Esophagus squamous epithelium (tissue), 5 donors: Measurements from ENCODE around the gene OR5AU1. TPM values are rescaled to one million over a fixed set of nuclear protein-coding genes. Genes with fewer than 3 reads are reported as not detected.
"Not testable (repeated sequence)": the region's sequence is repeated elsewhere in the genome, so short reads cannot be mapped to it uniquely, and the experiment has no call there.

Source experiments
- DNase-seq: peaks from one replicate; lab custom pipeline; 2025; lab: John Stamatoyannopoulos, UW
- H3K27ac ChIP-seq, 4 donors: fragments of 200-600 bp; sonication (generic); one replicate each; pipeline ENCODE4 v1.5.1; 2016 to 2019; ENCODE audit warnings: mild to moderate bottlenecking in 1 of 4
- H3K27me3 ChIP-seq, 4 donors: fragments of 200-600 bp; sonication (generic); 1 replicate in 3 of 4; 2 replicates in 1 of 4; pipeline versions ENCODE4 v1.5.1 to v1.6.0; 2017 to 2021; ENCODE audit warnings: antibody characterized with exemption in 1 of 4
- H3K36me3 ChIP-seq, 3 donors: fragments of 200-600 bp; sonication (generic); one replicate each; pipeline ENCODE4 v1.5.1; 2016 to 2019
- H3K4me1 ChIP-seq, 3 donors: fragments of 200-600 bp; sonication (generic); one replicate each; pipeline ENCODE4 v1.5.1; 2017 to 2019
- H3K4me3 ChIP-seq, 4 donors: fragments of 200-600 bp; sonication (generic); 1 replicate in 3 of 4; 2 replicates in 1 of 4; pipeline ENCODE4 v1.5.1; 2016 to 2019; ENCODE audit warnings: mild to moderate bottlenecking in 2 of 4, moderate library complexity in 1 of 4
- H3K9me3 ChIP-seq, 3 donors: fragments of 200-600 bp; sonication (generic); one replicate each; pipeline ENCODE4 v1.5.1; 2016 to 2019
- CTCF ChIP-seq, 6 experiments: fragments of 450-650 bp in 4 of 6; fragments of 200-600 bp in 2 of 6; sonication (generic) in 2 of 6; IDR thresholded peaks; one replicate each; pipeline ENCODE4 v1.5.1; 2016 to 2019; ENCODE audit warnings: antibody characterized with exemption in 6 of 6, mild to moderate bottlenecking in 4 of 6, moderate library complexity in 4 of 6
- POLR2A ChIP-seq, 4 donors: fragments of 450-650 bp; IDR thresholded peaks; one replicate each; pipeline ENCODE4 v1.6.1; 2017; ENCODE audit warnings: antibody characterized with exemption in 4 of 4, mild to moderate bottlenecking in 4 of 4, moderate library complexity in 3 of 4
- whole genome bisulfite sequencing, 2 donors: methylation state at CpG; one replicate each; pipeline ENCODE4 v1.1.5; 2018; 5-methylcytosine and 5-hydroxymethylcytosine counted together
- intact Hi-C: fragments of 100-400 bp; cut with DNase I; formaldehyde crosslinking; loops from one replicate; pipeline ENCODE4 v1.15.0; 2022
- total RNA-seq, 4 donors: library from RNA; depleted of rRNA; stranded (reverse); fragments of >200 nt; gene quantifications; one replicate each; pipeline ENCODE4 v1.1.0, GENCODE V29; 2016
- donor health status: DM: yes; HTN: yes; CAD: no.

The OR5AU1 gene
- total RNA-seq, 4 donors from 2014 or later, result not detected

GRCh38 chr14:21171128-21171527, 15.3 kb upstream of the OR5AU1 start:
- no peak overlapping the region for H3K4me3 ChIP-seq
- no peak for DNase-seq
- peaks cover 0 to 20% (median 0%) of the 10 kb centered on the region in 4 donors for H3K27me3 ChIP-seq
- no peak for TF ChIP-seq POLR2A (IDR thresholded peaks at IDR 0.05)
- TF ChIP-seq CTCF (IDR thresholded peaks at IDR 0.05), result no peak
- intact Hi-C loops, result no loop called here
- 47 to 51% methylated on average over 2 of the region's 2 CpGs for WGBS, 2 donors
- no peak overlapping the region for H3K27ac ChIP-seq
- H3K4me1 ChIP-seq, result no peaks in the 10 kb centered on the region
- H3K36me3 ChIP-seq, result no peaks in the 10 kb centered on the region
- no peaks in the 10 kb centered on the region for H3K9me3 ChIP-seq

GRCh38 chr14:21169573-21169972, 13.7 kb upstream of the OR5AU1 start:
- no peak overlapping the region for H3K27ac ChIP-seq
- TF ChIP-seq POLR2A (IDR thresholded peaks at IDR 0.05), result no peak
- no peak for TF ChIP-seq CTCF (IDR thresholded peaks at IDR 0.05)
- H3K4me1 ChIP-seq, result no peaks in the 10 kb centered on the region
- no peaks in the 10 kb centered on the region for H3K36me3 ChIP-seq
- DNase-seq, result no peak
- WGBS, 2 donors, result 73 to 75% methylated on average over 2 of the region's 4 CpGs
- no peak overlapping the region for H3K4me3 ChIP-seq
- H3K9me3 ChIP-seq, result no peaks in the 10 kb centered on the region
- peaks cover 0 to 20% (median 0%) of the 10 kb centered on the region in 4 donors for H3K27me3 ChIP-seq
- intact Hi-C loops, result no loop called here

GRCh38 chr14:21168055-21168454, 12.2 kb upstream of the OR5AU1 start:
- Histone ChIP-seq H3K4me1 (no peaks in the 10 kb centered on the region), H3K27me3 (peaks cover 0 to 20% (median 0%) of the 10 kb centered on the region in 4 donors), H3K27ac (no peak overlapping the region), H3K4me3 (no peak overlapping the region), H3K36me3 (no peaks in the 10 kb centered on the region), H3K9me3 (no peaks in the 10 kb centered on the region)
- intact Hi-C loops, result no loop called here
- DNase-seq, result no peak
- no peak for TF ChIP-seq CTCF (IDR thresholded peaks at IDR 0.05)
- TF ChIP-seq POLR2A (IDR thresholded peaks at IDR 0.05), result no peak
- WGBS, 2 donors, result 68 to 69% methylated on average over 3 of the region's 8 CpGs

- H3K27me3 ChIP-seq, result peaks cover 0 to 20% (median 0%) of the 10 kb centered on the region in 4 donors
- H3K4me3 ChIP-seq, H3K9me3 ChIP-seq, H3K36me3 ChIP-seq, intact Hi-C loops, H3K4me1 ChIP-seq, DNase-seq, H3K27ac ChIP-seq: not testable (repeated sequence)
- 25% methylated on average over 1 of the region's 1 CpG; no CpG with 5 or more reads in 1 of the 2 donors for WGBS, 2 donors
Measured at GRCh38 chr14:21165670-21166069, 9.8 kb upstream of the OR5AU1 start.

- intact Hi-C loops, H3K27ac ChIP-seq, H3K4me1 ChIP-seq, H3K4me3 ChIP-seq, H3K9me3 ChIP-seq, H3K36me3 ChIP-seq, DNase-seq: not testable (repeated sequence)
- WGBS, 2 donors, result 37 to 60% methylated on average over 6 to 7 of the region's 7 CpGs
- peaks cover 0 to 15% (median 0%) of the 10 kb centered on the region in 4 donors for H3K27me3 ChIP-seq
Measured at GRCh38 chr14:21165002-21165605, 9.2 kb upstream of the OR5AU1 start.

GRCh38 chr14:21163871-21164291, 8.0 kb upstream of the OR5AU1 start:
- H3K27ac ChIP-seq, result no peak overlapping the region
- H3K4me1 ChIP-seq, result no peaks in the 10 kb centered on the region
- H3K9me3 ChIP-seq, result no peaks in the 10 kb centered on the region
- no peak for DNase-seq
- intact Hi-C loops, result no loop called here
- H3K36me3 ChIP-seq, result no peaks in the 10 kb centered on the region
- peaks cover 0 to 7% (median 0%) of the 10 kb centered on the region in 4 donors for H3K27me3 ChIP-seq
- H3K4me3 ChIP-seq, result no peak overlapping the region
- WGBS, 2 donors, result 45 to 48% methylated on average over 4 of the region's 4 CpGs
- TF ChIP-seq CTCF (IDR thresholded peaks at IDR 0.05) (no peak), POLR2A (IDR thresholded peaks at IDR 0.05) (no peak)
